ENCODE measurements around the gene SLC25A52.

GRCh38 chr18:31798399-31798798 is 37.7 kb upstream of the SLC25A52 start:
- TF ChIP-seq CTCF (conservative IDR thresholded peaks at IDR 0.05; ENCODE audit: low read length): no peak
- no peak for TF ChIP-seq EZH2phosphoT487 (IDR thresholded peaks at IDR 0.05; ENCODE audit: borderline replicate concordance, low read depth, low read length)

Measured in OCI-LY7 (cell line).